ENCODE data around the gene UBE3C. TPM values are rescaled to one million over a fixed set of nuclear protein-coding genes. Genes with fewer than 3 reads are reported as not detected.
"Not testable (repeated sequence)": the region's sequence is repeated elsewhere in the genome, so short reads cannot be mapped to it uniquely, and the experiment has no call there.

The UBE3C gene
- total RNA-seq, 1 donor from 2014 or later = 85.7 TPM

GRCh38 chr7:157274094-157274634 is 135.4 kb downstream of the UBE3C start:
- H3K27ac Mint-ChIP-seq; DNase-seq (ENCODE audit: low spot score); H3K9me3 Mint-ChIP-seq; H3K27me3 Mint-ChIP-seq (ENCODE audit: low read depth); intact Hi-C loops (cut with micrococcal nuclease); H3K4me3 Mint-ChIP-seq (ENCODE audit: low read depth): not testable (repeated sequence)
- peaks cover 20% of the 10 kb centered on the region for H3K4me1 Mint-ChIP-seq (ENCODE audit: low read depth)
- H3K36me3 Mint-ChIP-seq (ENCODE audit: low read depth) = peaks cover 21% of the 10 kb centered on the region

GRCh38 chr7:157274991-157275427 is 136.3 kb downstream of the UBE3C start:
- DNase-seq (ENCODE audit: low spot score) = no peak
- H3K4me1 Mint-ChIP-seq (ENCODE audit: low read depth) = peaks cover 15% of the 10 kb centered on the region
- no peaks in the 10 kb centered on the region for H3K9me3 Mint-ChIP-seq
- H3K4me3 Mint-ChIP-seq (ENCODE audit: low read depth) = no peak overlapping the region
- peaks cover 14% of the 10 kb centered on the region for H3K36me3 Mint-ChIP-seq (ENCODE audit: low read depth)
- intact Hi-C loops (cut with micrococcal nuclease) = no loop called here
- H3K27ac Mint-ChIP-seq = no peak overlapping the region
- H3K27me3 Mint-ChIP-seq (ENCODE audit: low read depth) = peaks cover 2% of the 10 kb centered on the region

- Mint-ChIP-seq H3K27me3 (ENCODE audit: low read depth) (peaks cover 2% of the 10 kb centered on the region), H3K36me3 (ENCODE audit: low read depth) (peaks cover 4% of the 10 kb centered on the region), H3K27ac (no peak overlapping the region), H3K9me3 (no peaks in the 10 kb centered on the region), H3K4me3 (ENCODE audit: low read depth) (no peak overlapping the region), H3K4me1 (ENCODE audit: low read depth) (peaks cover 15% of the 10 kb centered on the region)
- no peak for DNase-seq (ENCODE audit: low spot score)
- intact Hi-C loops (cut with micrococcal nuclease) = no loop called here
These were observed 137.4 kb downstream of the UBE3C start for GRCh38 chr7:157276091-157276561.

GRCh38 chr7:157276731-157277562 is 138.2 kb downstream of the UBE3C start:
- intact Hi-C loops (cut with micrococcal nuclease) = no loop called here
- no peak for DNase-seq (ENCODE audit: low spot score)
- no peak overlapping the region for H3K4me3 Mint-ChIP-seq (ENCODE audit: low read depth)
- peaks cover 2% of the 10 kb centered on the region for H3K27me3 Mint-ChIP-seq (ENCODE audit: low read depth)
- H3K36me3 Mint-ChIP-seq (ENCODE audit: low read depth) = peaks cover 3% of the 10 kb centered on the region
- H3K27ac Mint-ChIP-seq = peak overlapping the region; percentile 22
- H3K9me3 Mint-ChIP-seq = no peaks in the 10 kb centered on the region
- peaks cover 15% of the 10 kb centered on the region for H3K4me1 Mint-ChIP-seq (ENCODE audit: low read depth)

GRCh38 chr7:157277568-157277967 is 138.8 kb downstream of the UBE3C start:
- H3K9me3 Mint-ChIP-seq; H3K4me3 Mint-ChIP-seq (ENCODE audit: low read depth); H3K27me3 Mint-ChIP-seq (ENCODE audit: low read depth); DNase-seq (ENCODE audit: low spot score); H3K27ac Mint-ChIP-seq; intact Hi-C loops (cut with micrococcal nuclease); H3K36me3 Mint-ChIP-seq (ENCODE audit: low read depth): not testable (repeated sequence)
- peaks cover 15% of the 10 kb centered on the region for H3K4me1 Mint-ChIP-seq (ENCODE audit: low read depth)

- H3K4me3 Mint-ChIP-seq (ENCODE audit: low read depth) = peak overlapping the region; percentile 21
- intact Hi-C loops (cut with micrococcal nuclease) = loop anchor here (2.0 kb wide), 1 partner anchor 25 kb away; no protein-coding TSS in a partner anchor
- H3K36me3 Mint-ChIP-seq (ENCODE audit: low read depth) = peaks cover under 1% of the 10 kb centered on the region
- peaks cover 15% of the 10 kb centered on the region for H3K4me1 Mint-ChIP-seq (ENCODE audit: low read depth)
- H3K9me3 Mint-ChIP-seq = no peaks in the 10 kb centered on the region
- H3K27me3 Mint-ChIP-seq (ENCODE audit: low read depth) = peaks cover 2% of the 10 kb centered on the region
- H3K27ac Mint-ChIP-seq = no peak overlapping the region
- DNase-seq (ENCODE audit: low spot score) = no peak
These were observed 139.6 kb downstream of the UBE3C start for GRCh38 chr7:157278167-157278790.

- H3K4me3 Mint-ChIP-seq (ENCODE audit: low read depth) = no peak overlapping the region
- H3K4me1 Mint-ChIP-seq (ENCODE audit: low read depth) = peaks cover 13% of the 10 kb centered on the region
- intact Hi-C loops (cut with micrococcal nuclease) = loop anchor here (2.0 kb wide), 1 partner anchor 24 kb away; no protein-coding TSS in a partner anchor
- no peaks in the 10 kb centered on the region for H3K36me3 Mint-ChIP-seq (ENCODE audit: low read depth)
- H3K9me3 Mint-ChIP-seq = no peaks in the 10 kb centered on the region
- DNase-seq (ENCODE audit: low spot score) = no peak
- H3K27me3 Mint-ChIP-seq (ENCODE audit: low read depth) = peaks cover 2% of the 10 kb centered on the region
- H3K27ac Mint-ChIP-seq = no peak overlapping the region
These were observed 140.3 kb downstream of the UBE3C start for GRCh38 chr7:157278791-157279724.

- no peak for DNase-seq (ENCODE audit: low spot score)
- H3K27me3 Mint-ChIP-seq (ENCODE audit: low read depth) = peaks cover 2% of the 10 kb centered on the region
- no peaks in the 10 kb centered on the region for H3K9me3 Mint-ChIP-seq
- H3K27ac Mint-ChIP-seq = no peak overlapping the region
- H3K4me3 Mint-ChIP-seq (ENCODE audit: low read depth) = peak overlapping the region; percentile 13
- no peaks in the 10 kb centered on the region for H3K36me3 Mint-ChIP-seq (ENCODE audit: low read depth)
- intact Hi-C loops (cut with micrococcal nuclease) = loop anchor here (2.0 kb wide), 1 partner anchor 23 kb away; no protein-coding TSS in a partner anchor
- peaks cover 13% of the 10 kb centered on the region for H3K4me1 Mint-ChIP-seq (ENCODE audit: low read depth)
These were observed 141.1 kb downstream of the UBE3C start for GRCh38 chr7:157279741-157280215.

- Mint-ChIP-seq H3K4me1 (ENCODE audit: low read depth) (peaks cover 13% of the 10 kb centered on the region), H3K27me3 (ENCODE audit: low read depth) (peaks cover 2% of the 10 kb centered on the region), H3K4me3 (ENCODE audit: low read depth) (no peak overlapping the region), H3K36me3 (ENCODE audit: low read depth) (no peaks in the 10 kb centered on the region), H3K9me3 (no peaks in the 10 kb centered on the region), H3K27ac (no peak overlapping the region)
- no peak for DNase-seq (ENCODE audit: low spot score)
- intact Hi-C loops (cut with micrococcal nuclease) = no loop called here
These were observed 141.6 kb downstream of the UBE3C start for GRCh38 chr7:157280216-157280841.

- Mint-ChIP-seq H3K27me3 (ENCODE audit: low read depth) (peaks cover 2% of the 10 kb centered on the region), H3K4me3 (ENCODE audit: low read depth) (no peak overlapping the region), H3K27ac (no peak overlapping the region), H3K36me3 (ENCODE audit: low read depth) (no peaks in the 10 kb centered on the region), H3K9me3 (no peaks in the 10 kb centered on the region), H3K4me1 (ENCODE audit: low read depth) (peaks cover 11% of the 10 kb centered on the region)
- no peak for DNase-seq (ENCODE audit: low spot score)
- intact Hi-C loops (cut with micrococcal nuclease) = no loop called here
These were observed 142.7 kb downstream of the UBE3C start for GRCh38 chr7:157281221-157281998.

- Mint-ChIP-seq H3K27ac (no peak overlapping the region), H3K9me3 (no peaks in the 10 kb centered on the region), H3K4me1 (ENCODE audit: low read depth) (peaks cover 5% of the 10 kb centered on the region), H3K36me3 (ENCODE audit: low read depth) (no peaks in the 10 kb centered on the region), H3K27me3 (ENCODE audit: low read depth) (peaks cover 2% of the 10 kb centered on the region), H3K4me3 (ENCODE audit: low read depth) (no peak overlapping the region)
- intact Hi-C loops (cut with micrococcal nuclease) = no loop called here
- no peak for DNase-seq (ENCODE audit: low spot score)
These were observed 143.5 kb downstream of the UBE3C start for GRCh38 chr7:157282141-157282801.

All from activated T-helper 2 cell treated with anti-CD3 and anti-CD28 coated beads, Interferon-gamma antibody, Interleukin-2, Interleukin-4, amounts not matched to agents 10 μg/mL and 5 μg/mL and 100 μg/mL, durations not matched to agents 14 hours and 24 hours and 36 hours (primary cell).